Ovary (tissue), 3 donors: ENCODE data around the gene ITGAD.
"Not testable (repeated sequence)": the region's sequence is repeated elsewhere in the genome, so short reads cannot be mapped to it uniquely, and the experiment has no call there.

Experiments
- CTCF ChIP-seq, 3 donors: fragments of 450-650 bp in 2 of 3; fragments of 200-600 bp in 1 of 3; IDR thresholded peaks; one replicate each; pipeline versions ENCODE4 v1.5.1 to v1.8.0; 2016 to 2022; ENCODE audit warnings: antibody characterized with exemption in 3 of 3, mild to moderate bottlenecking in 1 of 3
- EP300 ChIP-seq: sonication (generic); formaldehyde crosslinking; IDR thresholded peaks from one replicate; pipeline ENCODE4 v1.6.1; 2017; ENCODE audit warnings: antibody characterized with exemption
- POLR2A ChIP-seq: fragments of 450-650 bp; IDR thresholded peaks from one replicate; pipeline ENCODE4 v1.6.1; 2017; ENCODE audit warnings: antibody characterized with exemption, mild to moderate bottlenecking, moderate library complexity
- donor health status: DM: no; HTN: no; CAD: no.

GRCh38 chr16:31439023-31439422 lies 45.9 kb downstream of the ITGAD start:
- not testable (repeated sequence) for TF ChIP-seq POLR2A; CTCF (IDR thresholded peaks at IDR 0.05); EP300
